Dendritic cell treated with granulocyte-macrophage colony-stimulating factor and Interleukin-4, amounts not matched to agents 40 ng/mL and 50 ng/mL, for 4 days (primary cell): ENCODE data around the gene DEF6.
A peak's percentile ranks its signal among the peaks of the same experiment; 100 is the strongest.

Experiments
- H3K27ac Mint-ChIP-seq: one replicate; pipeline ENCODE4 v1.8.0; 2022; ENCODE audit warnings: mild to moderate bottlenecking, mixed read lengths
- H3K27me3 Mint-ChIP-seq: one replicate; pipeline ENCODE4 v1.8.0; 2022; ENCODE audit warnings: mild to moderate bottlenecking, mixed read lengths
- H3K36me3 Mint-ChIP-seq: one replicate; pipeline ENCODE4 v1.8.0; 2022; ENCODE audit warnings: low read depth, mixed read lengths
- H3K4me1 Mint-ChIP-seq: one replicate; pipeline ENCODE4 v1.8.0; 2022; ENCODE audit warnings: low read depth, mixed read lengths
- H3K4me3 Mint-ChIP-seq: one replicate; pipeline ENCODE4 v1.8.0; 2022; ENCODE audit warnings: mild to moderate bottlenecking, moderate library complexity, mixed read lengths
- H3K9me3 Mint-ChIP-seq: one replicate; pipeline ENCODE4 v1.8.0; 2022; ENCODE audit warnings: mixed read lengths
- intact Hi-C: fragments of 100-400 bp; cut with micrococcal nuclease; formaldehyde crosslinking; loops from one replicate; pipeline ENCODE4 v1.15.0; 2022

DEF6 gene

GRCh38 chr6:35357677-35358076 is 60.1 kb downstream of the DEF6 start:
- no peak overlapping the region for H3K4me3 Mint-ChIP-seq
- peaks cover 94% of the 10 kb centered on the region for H3K36me3 Mint-ChIP-seq
- H3K4me1 Mint-ChIP-seq = peaks cover 87% of the 10 kb centered on the region
- no peaks in the 10 kb centered on the region for H3K9me3 Mint-ChIP-seq
- intact Hi-C loops = loop anchor here (5.0 kb wide), 1 partner anchor 35 kb away; no protein-coding TSS in a partner anchor
- H3K27ac Mint-ChIP-seq = no peak overlapping the region
- no peaks in the 10 kb centered on the region for H3K27me3 Mint-ChIP-seq

GRCh38 chr6:35358086-35358485 is 60.5 kb downstream of the DEF6 start:
- intact Hi-C loops = loop anchor here (5.0 kb wide), 1 partner anchor 34 kb away; no protein-coding TSS in a partner anchor
- Mint-ChIP-seq H3K4me3 (no peak overlapping the region), H3K27ac (no peak overlapping the region), H3K9me3 (no peaks in the 10 kb centered on the region), H3K27me3 (no peaks in the 10 kb centered on the region), H3K36me3 (peaks cover 93% of the 10 kb centered on the region), H3K4me1 (peaks cover 87% of the 10 kb centered on the region)

- Mint-ChIP-seq H3K27me3 (no peaks in the 10 kb centered on the region), H3K4me1 (peaks cover 93% of the 10 kb centered on the region), H3K4me3 (no peak overlapping the region), H3K9me3 (no peaks in the 10 kb centered on the region), H3K27ac (peak overlapping the region; percentile 72), H3K36me3 (peaks cover 86% of the 10 kb centered on the region)
- intact Hi-C loops = loop anchor here (5.0 kb wide), 1 partner anchor 33 kb away; no protein-coding TSS in a partner anchor
These were observed 61.7 kb downstream of the DEF6 start for GRCh38 chr6:35359346-35359743.

- peak overlapping the region; percentile 72 for H3K27ac Mint-ChIP-seq
- no peaks in the 10 kb centered on the region for H3K27me3 Mint-ChIP-seq
- peaks cover 86% of the 10 kb centered on the region for H3K36me3 Mint-ChIP-seq
- H3K4me3 Mint-ChIP-seq = no peak overlapping the region
- H3K4me1 Mint-ChIP-seq = peaks cover 97% of the 10 kb centered on the region
- H3K9me3 Mint-ChIP-seq = no peaks in the 10 kb centered on the region
- intact Hi-C loops = loop anchor here (5.0 kb wide), 1 partner anchor 32 kb away; no protein-coding TSS in a partner anchor
These were observed 62.2 kb downstream of the DEF6 start for GRCh38 chr6:35359744-35360348.

- H3K4me3 Mint-ChIP-seq = no peak overlapping the region
- intact Hi-C loops = no loop called here
- no peaks in the 10 kb centered on the region for H3K9me3 Mint-ChIP-seq
- peak overlapping the region; percentile 72 for H3K27ac Mint-ChIP-seq
- H3K36me3 Mint-ChIP-seq = peaks cover 86% of the 10 kb centered on the region
- no peaks in the 10 kb centered on the region for H3K27me3 Mint-ChIP-seq
- peaks cover 99% of the 10 kb centered on the region for H3K4me1 Mint-ChIP-seq
These were observed 62.9 kb downstream of the DEF6 start for GRCh38 chr6:35360349-35361138.

GRCh38 chr6:35362200-35362599 is 64.6 kb downstream of the DEF6 start:
- intact Hi-C loops = no loop called here
- Mint-ChIP-seq H3K4me1 (peaks cover 99% of the 10 kb centered on the region), H3K36me3 (peaks cover 85% of the 10 kb centered on the region), H3K27ac (peak overlapping the region; percentile 85), H3K4me3 (no peak overlapping the region), H3K9me3 (no peaks in the 10 kb centered on the region), H3K27me3 (no peaks in the 10 kb centered on the region)

GRCh38 chr6:35363293-35363750 is 65.7 kb downstream of the DEF6 start:
- Mint-ChIP-seq H3K27ac (peak overlapping the region; percentile 85), H3K4me3 (peak overlapping the region; percentile 62), H3K27me3 (no peaks in the 10 kb centered on the region), H3K36me3 (peaks cover 80% of the 10 kb centered on the region), H3K9me3 (no peaks in the 10 kb centered on the region), H3K4me1 (peaks cover 99% of the 10 kb centered on the region)
- intact Hi-C loops = no loop called here

- Mint-ChIP-seq H3K27ac (peak overlapping the region; percentile 85), H3K9me3 (no peaks in the 10 kb centered on the region), H3K27me3 (no peaks in the 10 kb centered on the region), H3K36me3 (peaks cover 60% of the 10 kb centered on the region), H3K4me3 (no peak overlapping the region), H3K4me1 (peaks cover 99% of the 10 kb centered on the region)
- intact Hi-C loops = no loop called here
These were observed 68.1 kb downstream of the DEF6 start for GRCh38 chr6:35365594-35366203.

GRCh38 chr6:35366204-35366596 is 68.6 kb downstream of the DEF6 start:
- H3K27me3 Mint-ChIP-seq = no peaks in the 10 kb centered on the region
- no peak overlapping the region for H3K27ac Mint-ChIP-seq
- intact Hi-C loops = no loop called here
- H3K36me3 Mint-ChIP-seq = peaks cover 57% of the 10 kb centered on the region
- peaks cover 99% of the 10 kb centered on the region for H3K4me1 Mint-ChIP-seq
- H3K9me3 Mint-ChIP-seq = no peaks in the 10 kb centered on the region
- no peak overlapping the region for H3K4me3 Mint-ChIP-seq

- H3K27ac Mint-ChIP-seq = peak overlapping the region; percentile 79
- peaks cover 43% of the 10 kb centered on the region for H3K36me3 Mint-ChIP-seq
- H3K4me3 Mint-ChIP-seq = no peak overlapping the region
- no peaks in the 10 kb centered on the region for H3K9me3 Mint-ChIP-seq
- H3K27me3 Mint-ChIP-seq = no peaks in the 10 kb centered on the region
- peaks cover 98% of the 10 kb centered on the region for H3K4me1 Mint-ChIP-seq
- intact Hi-C loops = no loop called here
These were observed 70.0 kb downstream of the DEF6 start for GRCh38 chr6:35367646-35368037.

GRCh38 chr6:35368038-35368887 is 70.6 kb downstream of the DEF6 start:
- intact Hi-C loops = no loop called here
- Mint-ChIP-seq H3K9me3 (no peaks in the 10 kb centered on the region), H3K36me3 (peaks cover 43% of the 10 kb centered on the region), H3K27ac (peak overlapping the region; percentile 79), H3K4me3 (no peak overlapping the region), H3K27me3 (no peaks in the 10 kb centered on the region), H3K4me1 (peaks cover 93% of the 10 kb centered on the region)

- Mint-ChIP-seq H3K4me1 (peaks cover 89% of the 10 kb centered on the region), H3K9me3 (no peaks in the 10 kb centered on the region), H3K4me3 (peak overlapping the region; percentile 55), H3K27ac (peak overlapping the region; percentile 83), H3K27me3 (no peaks in the 10 kb centered on the region), H3K36me3 (peaks cover 50% of the 10 kb centered on the region)
- intact Hi-C loops = loop anchor here (2.0 kb wide), 1 partner anchor 27 kb away; the partner anchor contains the start of gene PPARD
These were observed 72.6 kb downstream of the DEF6 start for GRCh38 chr6:35370124-35370741.
